ENCODE measurements around the gene TAF6L. TPM values are rescaled to one million over a fixed set of nuclear protein-coding genes. Genes with fewer than 3 reads are reported as not detected.
A peak's percentile ranks its signal among the peaks of the same experiment; 100 is the strongest.

TAF6L gene
- total and polyA plus RNA-seq, 9 of the 15 experiments (the other 6 are each of a cell fraction or from before 2014, with no cell fraction given): 0.04 to 45.5 (median 20.8) TPM

DNA sequence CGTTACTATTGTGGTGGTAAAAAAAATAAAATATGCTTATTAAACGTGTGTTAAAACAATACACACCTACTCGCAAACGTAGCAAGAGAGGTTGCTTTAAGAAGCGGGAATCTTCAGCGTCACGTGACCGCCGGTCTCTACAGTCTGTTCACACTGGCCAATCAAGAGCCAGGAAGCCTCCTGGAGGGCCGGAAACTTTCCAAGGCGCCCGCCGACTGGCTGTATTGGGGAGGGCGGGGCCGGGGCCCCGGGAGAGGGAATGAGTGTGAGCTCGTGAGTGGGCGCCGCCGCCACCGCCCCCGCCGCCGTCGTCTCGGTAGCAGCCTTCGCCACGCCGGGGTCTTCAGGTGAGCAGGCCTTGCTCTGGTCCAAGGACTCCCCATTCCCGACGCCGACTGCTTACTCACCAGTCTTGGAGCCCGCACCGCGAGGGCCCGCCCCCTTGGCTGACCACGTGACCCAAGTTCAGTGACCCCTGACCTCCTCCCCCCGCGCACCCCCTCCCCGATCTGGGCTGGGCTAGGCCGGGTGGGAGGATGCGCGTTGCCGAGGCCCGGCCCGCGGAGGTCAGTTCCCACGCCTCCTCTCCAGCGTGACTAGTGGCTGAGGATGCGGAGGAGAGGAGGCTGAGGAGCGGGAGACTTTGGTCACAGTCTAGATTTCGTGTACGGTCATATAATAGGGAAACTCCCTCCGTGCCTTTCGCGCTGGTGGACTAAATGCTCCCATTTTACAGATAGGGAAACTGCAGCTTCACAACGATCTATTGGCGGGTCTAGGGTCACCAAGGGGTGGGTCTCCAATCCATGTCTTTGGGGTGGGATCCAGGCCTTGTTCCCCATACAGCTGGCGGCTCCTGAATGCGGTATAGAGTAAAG, at the start of gene TAF6L (continued):
- TF ChIP-seq E2F4 (CRISPR knock-in tag; IDR thresholded peaks at IDR 0.05; ENCODE audit: low read depth): no peak
- TF ChIP-seq SMARCC2 (IDR thresholded peaks at IDR 0.05; ENCODE audit: low read depth): no peak
- 0 out of 2 replicates have a peak, but pooled peaks have one; percentile 53 for TF ChIP-seq SMAD3 (CRISPR knock-in tag; conservative IDR thresholded peaks at IDR 0.05)
- peak; percentile 82; the same call in 1 of the 2 replicates for TF ChIP-seq PHF21A (IDR thresholded peaks at IDR 0.05; ENCODE audit: borderline replicate concordance, low read depth)
- peak; percentile 85 for TF ChIP-seq L3MBTL2 (IDR thresholded peaks at IDR 0.05)
- TF ChIP-seq, protein P1, sequence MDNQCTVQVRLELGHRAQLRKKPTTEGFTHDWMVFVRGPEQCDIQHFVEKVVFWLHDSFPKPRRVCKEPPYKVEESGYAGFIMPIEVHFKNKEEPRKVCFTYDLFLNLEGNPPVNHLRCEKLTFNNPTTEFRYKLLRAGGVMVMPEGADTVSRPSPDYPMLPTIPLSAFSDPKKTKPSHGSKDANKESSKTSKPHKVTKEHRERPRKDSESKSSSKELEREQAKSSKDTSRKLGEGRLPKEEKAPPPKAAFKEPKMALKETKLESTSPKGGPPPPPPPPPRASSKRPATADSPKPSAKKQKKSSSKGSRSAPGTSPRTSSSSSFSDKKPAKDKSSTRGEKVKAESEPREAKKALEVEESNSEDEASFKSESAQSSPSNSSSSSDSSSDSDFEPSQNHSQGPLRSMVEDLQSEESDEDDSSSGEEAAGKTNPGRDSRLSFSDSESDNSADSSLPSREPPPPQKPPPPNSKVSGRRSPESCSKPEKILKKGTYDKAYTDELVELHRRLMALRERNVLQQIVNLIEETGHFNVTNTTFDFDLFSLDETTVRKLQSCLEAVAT (IDR thresholded peaks at IDR 0.05): no peak
- peak; percentile 59; the same call in 1 of the 2 replicates for TF ChIP-seq ZNF511 (CRISPR knock-in tag; IDR thresholded peaks at IDR 0.05)
- no peak for TF ChIP-seq ZNF561 (CRISPR knock-in tag; conservative IDR thresholded peaks at IDR 0.05)
- TF ChIP-seq, protein P2, sequence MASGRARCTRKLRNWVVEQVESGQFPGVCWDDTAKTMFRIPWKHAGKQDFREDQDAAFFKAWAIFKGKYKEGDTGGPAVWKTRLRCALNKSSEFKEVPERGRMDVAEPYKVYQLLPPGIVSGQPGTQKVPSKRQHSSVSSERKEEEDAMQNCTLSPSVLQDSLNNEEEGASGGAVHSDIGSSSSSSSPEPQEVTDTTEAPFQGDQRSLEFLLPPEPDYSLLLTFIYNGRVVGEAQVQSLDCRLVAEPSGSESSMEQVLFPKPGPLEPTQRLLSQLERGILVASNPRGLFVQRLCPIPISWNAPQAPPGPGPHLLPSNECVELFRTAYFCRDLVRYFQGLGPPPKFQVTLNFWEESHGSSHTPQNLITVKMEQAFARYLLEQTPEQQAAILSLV (tag; IDR thresholded peaks at IDR 0.05): no peak
- TF ChIP-seq MCM5 (IDR thresholded peaks at IDR 0.05; ENCODE audit: low read depth): no peak
- no peak for TF ChIP-seq ZNF212 (CRISPR knock-in tag; IDR thresholded peaks at IDR 0.05)
- no peak for TF ChIP-seq ZNF232 (CRISPR knock-in tag; IDR thresholded peaks at IDR 0.05)
- no peak for TF ChIP-seq ARID2 (IDR thresholded peaks at IDR 0.05)
- no peak; the same call in none of the 2 replicates for TF ChIP-seq PML (IDR thresholded peaks at IDR 0.05; ENCODE audit: low read length)
- TF ChIP-seq TEAD2 (tag; IDR thresholded peaks at IDR 0.05): no peak
- no peak for TF ChIP-seq HLTF (IDR thresholded peaks at IDR 0.05)
- no peak for TF ChIP-seq XRCC5 (IDR thresholded peaks at IDR 0.05; ENCODE audit: low read depth, low read length)
- TF ChIP-seq SRSF1 (IDR thresholded peaks at IDR 0.05; ENCODE audit: low read depth, low read length): no peak
- TF ChIP-seq GTF2E2 (tag; IDR thresholded peaks at IDR 0.05): no peak
- TF ChIP-seq ZBTB12 (CRISPR knock-in tag; IDR thresholded peaks at IDR 0.05): 0 out of 2 replicates have a peak, but pooled peaks have one; percentile 4
- TF ChIP-seq, protein P3, sequence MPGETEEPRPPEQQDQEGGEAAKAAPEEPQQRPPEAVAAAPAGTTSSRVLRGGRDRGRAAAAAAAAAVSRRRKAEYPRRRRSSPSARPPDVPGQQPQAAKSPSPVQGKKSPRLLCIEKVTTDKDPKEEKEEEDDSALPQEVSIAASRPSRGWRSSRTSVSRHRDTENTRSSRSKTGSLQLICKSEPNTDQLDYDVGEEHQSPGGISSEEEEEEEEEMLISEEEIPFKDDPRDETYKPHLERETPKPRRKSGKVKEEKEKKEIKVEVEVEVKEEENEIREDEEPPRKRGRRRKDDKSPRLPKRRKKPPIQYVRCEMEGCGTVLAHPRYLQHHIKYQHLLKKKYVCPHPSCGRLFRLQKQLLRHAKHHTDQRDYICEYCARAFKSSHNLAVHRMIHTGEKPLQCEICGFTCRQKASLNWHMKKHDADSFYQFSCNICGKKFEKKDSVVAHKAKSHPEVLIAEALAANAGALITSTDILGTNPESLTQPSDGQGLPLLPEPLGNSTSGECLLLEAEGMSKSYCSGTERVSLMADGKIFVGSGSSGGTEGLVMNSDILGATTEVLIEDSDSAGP (CRISPR knock-in tag; IDR thresholded peaks at IDR 0.05): peak; percentile 90
- TF ChIP-seq ARID1B (IDR thresholded peaks at IDR 0.05): peak; percentile 52
- no peak for TF ChIP-seq NFATC3 (IDR thresholded peaks at IDR 0.05)
